Measurements from ENCODE around the gene GFRA1.

DNA sequence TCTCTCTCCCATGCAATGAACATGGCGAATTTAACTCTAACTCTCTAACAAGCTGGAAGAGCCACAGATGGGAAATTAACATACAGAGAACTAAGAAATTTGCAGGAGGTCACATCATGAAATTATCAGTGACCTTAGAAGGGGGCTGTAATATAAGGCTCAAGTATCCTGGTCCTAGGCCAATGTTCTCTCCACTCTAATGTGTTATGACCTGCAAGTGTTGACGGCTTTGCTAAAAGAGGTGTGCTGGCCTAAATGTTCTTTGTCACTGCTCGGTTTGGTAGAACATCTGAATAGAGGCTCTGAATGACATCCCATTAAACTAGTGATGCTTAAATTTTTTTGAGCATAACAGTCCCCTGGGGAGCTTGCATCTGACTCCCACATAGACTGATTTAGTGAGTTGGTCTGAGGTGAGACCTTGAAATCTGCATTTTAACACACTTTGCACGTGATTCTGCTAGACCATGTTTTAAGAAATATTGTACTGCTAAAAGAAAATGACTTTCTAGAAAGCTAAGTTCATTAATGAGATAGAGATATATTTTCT is 129.3 kb downstream of the GFRA1 start:
- TF ChIP-seq POLR2A (IDR thresholded peaks at IDR 0.05; ENCODE audit: low read depth, low read length) (no peak), RAD21 (IDR thresholded peaks at IDR 0.05; ENCODE audit: low read length) (no peak), MXI1 (IDR thresholded peaks at IDR 0.05; ENCODE audit: borderline replicate concordance, low read depth, low read length) (no peak), FOS (IDR thresholded peaks at IDR 0.05; ENCODE audit: low read depth, low read length) (no peak), CEBPB (IDR thresholded peaks at IDR 0.05; ENCODE audit: low read depth, low read length) (no peak), RFX5 (IDR thresholded peaks at IDR 0.05; ENCODE audit: low read depth, low read length) (no peak)
- TF ChIP-seq, protein P1, sequence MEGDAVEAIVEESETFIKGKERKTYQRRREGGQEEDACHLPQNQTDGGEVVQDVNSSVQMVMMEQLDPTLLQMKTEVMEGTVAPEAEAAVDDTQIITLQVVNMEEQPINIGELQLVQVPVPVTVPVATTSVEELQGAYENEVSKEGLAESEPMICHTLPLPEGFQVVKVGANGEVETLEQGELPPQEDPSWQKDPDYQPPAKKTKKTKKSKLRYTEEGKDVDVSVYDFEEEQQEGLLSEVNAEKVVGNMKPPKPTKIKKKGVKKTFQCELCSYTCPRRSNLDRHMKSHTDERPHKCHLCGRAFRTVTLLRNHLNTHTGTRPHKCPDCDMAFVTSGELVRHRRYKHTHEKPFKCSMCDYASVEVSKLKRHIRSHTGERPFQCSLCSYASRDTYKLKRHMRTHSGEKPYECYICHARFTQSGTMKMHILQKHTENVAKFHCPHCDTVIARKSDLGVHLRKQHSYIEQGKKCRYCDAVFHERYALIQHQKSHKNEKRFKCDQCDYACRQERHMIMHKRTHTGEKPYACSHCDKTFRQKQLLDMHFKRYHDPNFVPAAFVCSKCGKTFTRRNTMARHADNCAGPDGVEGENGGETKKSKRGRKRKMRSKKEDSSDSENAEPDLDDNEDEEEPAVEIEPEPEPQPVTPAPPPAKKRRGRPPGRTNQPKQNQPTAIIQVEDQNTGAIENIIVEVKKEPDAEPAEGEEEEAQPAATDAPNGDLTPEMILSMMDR (conservative IDR thresholded peaks at IDR 0.05; ENCODE audit: low read depth, low read length), result no peak
- TF ChIP-seq, protein P2, sequence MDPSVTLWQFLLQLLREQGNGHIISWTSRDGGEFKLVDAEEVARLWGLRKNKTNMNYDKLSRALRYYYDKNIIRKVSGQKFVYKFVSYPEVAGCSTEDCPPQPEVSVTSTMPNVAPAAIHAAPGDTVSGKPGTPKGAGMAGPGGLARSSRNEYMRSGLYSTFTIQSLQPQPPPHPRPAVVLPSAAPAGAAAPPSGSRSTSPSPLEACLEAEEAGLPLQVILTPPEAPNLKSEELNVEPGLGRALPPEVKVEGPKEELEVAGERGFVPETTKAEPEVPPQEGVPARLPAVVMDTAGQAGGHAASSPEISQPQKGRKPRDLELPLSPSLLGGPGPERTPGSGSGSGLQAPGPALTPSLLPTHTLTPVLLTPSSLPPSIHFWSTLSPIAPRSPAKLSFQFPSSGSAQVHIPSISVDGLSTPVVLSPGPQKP (IDR thresholded peaks at IDR 0.05; ENCODE audit: borderline replicate concordance, low read depth, low read length), result no peak
- TF ChIP-seq, protein P3, sequence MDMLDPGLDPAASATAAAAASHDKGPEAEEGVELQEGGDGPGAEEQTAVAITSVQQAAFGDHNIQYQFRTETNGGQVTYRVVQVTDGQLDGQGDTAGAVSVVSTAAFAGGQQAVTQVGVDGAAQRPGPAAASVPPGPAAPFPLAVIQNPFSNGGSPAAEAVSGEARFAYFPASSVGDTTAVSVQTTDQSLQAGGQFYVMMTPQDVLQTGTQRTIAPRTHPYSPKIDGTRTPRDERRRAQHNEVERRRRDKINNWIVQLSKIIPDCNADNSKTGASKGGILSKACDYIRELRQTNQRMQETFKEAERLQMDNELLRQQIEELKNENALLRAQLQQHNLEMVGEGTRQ (IDR thresholded peaks at IDR 0.05; ENCODE audit: low read depth, low read length), result no peak
